ENCODE data around the gene FOXK2. TPM values are rescaled to one million over a fixed set of nuclear protein-coding genes. Genes with fewer than 3 reads are reported as not detected.

FOXK2 gene
- total RNA-seq, 1 donor from 2014 or later, result 76.6 TPM

DNA sequence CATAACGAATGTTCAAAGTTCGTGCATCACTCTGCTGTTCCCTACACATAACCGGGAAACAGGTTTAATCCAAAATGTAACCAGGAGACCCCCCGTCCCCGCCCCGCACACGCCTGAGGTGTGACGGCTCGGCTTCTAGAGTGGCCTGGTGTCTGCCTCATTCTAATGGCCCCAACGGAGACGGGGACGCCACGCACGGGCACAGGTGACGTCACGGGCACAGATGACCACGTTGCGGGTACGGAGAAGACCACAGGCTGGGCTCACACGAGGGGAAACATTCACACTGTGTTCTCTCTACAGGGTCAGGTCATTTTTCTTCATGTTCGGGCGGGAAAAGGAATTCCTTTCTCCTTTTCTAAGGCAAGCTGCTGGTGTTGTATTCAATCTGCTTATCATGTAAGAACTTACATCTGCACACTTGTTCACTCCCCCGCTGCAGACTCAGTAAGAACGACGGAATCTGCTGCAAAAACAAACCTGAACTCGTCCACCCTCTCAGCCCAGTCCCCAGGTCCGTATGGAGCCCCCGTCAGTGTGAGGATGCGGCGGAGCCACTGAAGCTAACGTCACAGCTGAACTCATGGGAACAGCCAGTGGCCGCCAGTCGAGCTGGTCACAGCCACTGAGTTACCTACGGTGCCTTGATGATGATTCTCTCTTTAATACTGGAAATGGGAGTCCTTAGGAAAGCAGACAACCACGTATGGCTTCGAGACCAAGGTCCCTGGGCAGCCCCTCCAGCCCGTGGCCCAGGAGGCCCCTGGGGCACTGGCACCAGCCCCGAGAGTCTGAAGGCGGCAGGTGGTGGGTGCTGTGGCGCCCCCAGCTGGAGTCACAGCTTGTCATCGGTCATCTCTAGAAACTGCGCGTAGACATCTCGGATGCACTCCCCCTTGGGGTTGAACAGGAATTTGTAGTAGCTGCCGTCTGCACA lies 95.8 kb downstream of the FOXK2 start:
- no peak for DNase-seq (ENCODE audit: low spot score, unreplicated experiment)
- TF ChIP-seq, protein P1, sequence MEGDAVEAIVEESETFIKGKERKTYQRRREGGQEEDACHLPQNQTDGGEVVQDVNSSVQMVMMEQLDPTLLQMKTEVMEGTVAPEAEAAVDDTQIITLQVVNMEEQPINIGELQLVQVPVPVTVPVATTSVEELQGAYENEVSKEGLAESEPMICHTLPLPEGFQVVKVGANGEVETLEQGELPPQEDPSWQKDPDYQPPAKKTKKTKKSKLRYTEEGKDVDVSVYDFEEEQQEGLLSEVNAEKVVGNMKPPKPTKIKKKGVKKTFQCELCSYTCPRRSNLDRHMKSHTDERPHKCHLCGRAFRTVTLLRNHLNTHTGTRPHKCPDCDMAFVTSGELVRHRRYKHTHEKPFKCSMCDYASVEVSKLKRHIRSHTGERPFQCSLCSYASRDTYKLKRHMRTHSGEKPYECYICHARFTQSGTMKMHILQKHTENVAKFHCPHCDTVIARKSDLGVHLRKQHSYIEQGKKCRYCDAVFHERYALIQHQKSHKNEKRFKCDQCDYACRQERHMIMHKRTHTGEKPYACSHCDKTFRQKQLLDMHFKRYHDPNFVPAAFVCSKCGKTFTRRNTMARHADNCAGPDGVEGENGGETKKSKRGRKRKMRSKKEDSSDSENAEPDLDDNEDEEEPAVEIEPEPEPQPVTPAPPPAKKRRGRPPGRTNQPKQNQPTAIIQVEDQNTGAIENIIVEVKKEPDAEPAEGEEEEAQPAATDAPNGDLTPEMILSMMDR (IDR thresholded peaks at IDR 0.05; ENCODE audit: unreplicated experiment), result peak; percentile 21
- H3K4me1 Mint-ChIP-seq (ENCODE audit: low read depth), result no peaks in the 10 kb centered on the region
- H3K4me3 Mint-ChIP-seq (ENCODE audit: low read depth), result no peak overlapping the region
- no peaks in the 10 kb centered on the region for H3K27me3 Mint-ChIP-seq
- H3K27ac Mint-ChIP-seq, result no peak overlapping the region
- no peaks in the 10 kb centered on the region for H3K9me3 Mint-ChIP-seq (ENCODE audit: low read depth)
- peaks cover 34% of the 10 kb centered on the region for H3K36me3 Mint-ChIP-seq (ENCODE audit: insufficient read depth)

DNA sequence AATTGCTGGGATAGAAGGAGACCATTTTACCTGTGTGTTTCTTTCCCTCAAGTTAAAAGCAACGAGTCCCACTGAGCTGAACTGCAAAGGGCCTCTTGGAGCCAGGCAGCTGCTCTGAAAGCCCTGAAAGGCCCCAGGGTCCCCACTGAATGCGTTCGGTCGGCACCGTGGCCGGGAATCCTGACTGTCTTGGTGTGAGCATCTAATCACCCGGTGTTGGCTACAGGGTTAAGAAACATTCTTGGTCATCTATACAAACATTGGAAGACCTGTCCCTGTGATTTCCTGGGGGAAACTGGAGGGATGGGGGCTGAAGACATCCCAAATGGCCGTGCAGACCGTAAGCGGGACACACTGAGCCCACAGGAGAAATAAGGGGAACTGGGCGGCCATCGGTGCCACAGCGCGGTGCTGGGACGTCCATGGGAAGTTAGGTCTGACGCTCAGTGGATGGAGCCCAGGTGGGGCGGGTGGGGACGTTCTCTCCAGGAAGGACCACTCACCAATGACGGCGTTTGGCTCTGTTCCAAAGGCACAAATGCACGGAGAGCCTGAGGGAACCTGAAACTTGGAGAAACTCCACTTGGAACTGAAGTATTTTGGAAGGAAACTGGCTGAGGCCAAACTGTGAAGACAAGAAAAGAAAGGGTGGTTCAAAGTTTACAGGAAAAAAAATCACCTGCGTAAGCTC lies 96.6 kb downstream of the FOXK2 start:
- H3K9me3 Mint-ChIP-seq (ENCODE audit: low read depth), result no peaks in the 10 kb centered on the region
- no peak overlapping the region for H3K27ac Mint-ChIP-seq
- TF ChIP-seq, protein P1 (IDR thresholded peaks at IDR 0.05; ENCODE audit: unreplicated experiment), result no peak
- peaks cover 37% of the 10 kb centered on the region for H3K36me3 Mint-ChIP-seq (ENCODE audit: insufficient read depth)
- H3K4me3 Mint-ChIP-seq (ENCODE audit: low read depth), result no peak overlapping the region
- no peaks in the 10 kb centered on the region for H3K4me1 Mint-ChIP-seq (ENCODE audit: low read depth)
- no peaks in the 10 kb centered on the region for H3K27me3 Mint-ChIP-seq
- no peak for DNase-seq (ENCODE audit: low spot score, unreplicated experiment)

DNA sequence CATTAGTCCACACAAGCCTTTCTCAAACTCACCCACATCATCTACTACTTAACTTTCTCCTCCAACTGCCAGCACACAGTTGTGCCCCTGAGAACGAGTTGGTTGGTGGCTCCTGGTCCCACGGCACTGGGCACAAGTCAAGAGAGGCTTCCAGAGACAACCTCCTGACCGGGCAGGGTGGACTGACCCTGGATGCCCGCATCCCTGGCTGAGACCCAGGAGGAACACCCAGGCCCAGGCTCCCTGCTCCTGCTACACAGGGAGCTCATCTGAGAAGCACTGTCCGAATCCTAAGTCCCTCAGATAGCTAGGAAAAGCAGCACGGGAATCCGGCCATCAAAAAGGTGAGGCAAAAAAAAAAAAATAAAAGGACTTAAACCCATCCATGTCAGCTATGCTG lies 99.7 kb downstream of the FOXK2 start:
- no peak overlapping the region for H3K27ac Mint-ChIP-seq
- H3K4me1 Mint-ChIP-seq (ENCODE audit: low read depth), result no peaks in the 10 kb centered on the region
- no peaks in the 10 kb centered on the region for H3K9me3 Mint-ChIP-seq (ENCODE audit: low read depth)
- no peak overlapping the region for H3K4me3 Mint-ChIP-seq (ENCODE audit: low read depth)
- TF ChIP-seq, protein P1 (IDR thresholded peaks at IDR 0.05; ENCODE audit: unreplicated experiment), result no peak
- H3K27me3 Mint-ChIP-seq, result no peaks in the 10 kb centered on the region
- no peak for DNase-seq (ENCODE audit: low spot score, unreplicated experiment)
- H3K36me3 Mint-ChIP-seq (ENCODE audit: insufficient read depth), result peaks cover 32% of the 10 kb centered on the region

DNA sequence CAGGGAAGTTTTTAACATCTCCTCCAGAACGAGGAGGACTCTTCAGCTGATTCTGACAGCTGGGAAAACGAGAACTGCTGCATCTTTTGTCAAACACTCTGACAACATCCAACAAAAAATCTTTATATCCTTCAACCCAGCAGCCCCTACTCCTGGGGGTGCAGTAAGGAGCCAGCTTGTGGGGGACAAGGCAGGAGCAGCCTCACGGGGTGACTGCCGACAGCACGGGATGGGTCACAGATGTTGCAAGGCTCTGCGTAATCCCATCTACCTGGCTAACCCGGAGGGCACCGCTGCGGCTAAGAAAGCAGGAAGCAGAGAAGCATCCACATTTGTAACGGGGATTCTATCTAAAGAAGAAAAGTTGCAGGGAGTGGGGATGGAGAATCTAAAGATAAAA lies 100.1 kb downstream of the FOXK2 start:
- H3K36me3 Mint-ChIP-seq (ENCODE audit: insufficient read depth), result peaks cover 30% of the 10 kb centered on the region
- no peak for DNase-seq (ENCODE audit: low spot score, unreplicated experiment)
- H3K4me3 Mint-ChIP-seq (ENCODE audit: low read depth), result no peak overlapping the region
- H3K27me3 Mint-ChIP-seq, result no peaks in the 10 kb centered on the region
- H3K9me3 Mint-ChIP-seq (ENCODE audit: low read depth), result no peaks in the 10 kb centered on the region
- TF ChIP-seq, protein P1 (IDR thresholded peaks at IDR 0.05; ENCODE audit: unreplicated experiment), result no peak
- H3K4me1 Mint-ChIP-seq (ENCODE audit: low read depth), result no peaks in the 10 kb centered on the region
- H3K27ac Mint-ChIP-seq, result no peak overlapping the region

DNA sequence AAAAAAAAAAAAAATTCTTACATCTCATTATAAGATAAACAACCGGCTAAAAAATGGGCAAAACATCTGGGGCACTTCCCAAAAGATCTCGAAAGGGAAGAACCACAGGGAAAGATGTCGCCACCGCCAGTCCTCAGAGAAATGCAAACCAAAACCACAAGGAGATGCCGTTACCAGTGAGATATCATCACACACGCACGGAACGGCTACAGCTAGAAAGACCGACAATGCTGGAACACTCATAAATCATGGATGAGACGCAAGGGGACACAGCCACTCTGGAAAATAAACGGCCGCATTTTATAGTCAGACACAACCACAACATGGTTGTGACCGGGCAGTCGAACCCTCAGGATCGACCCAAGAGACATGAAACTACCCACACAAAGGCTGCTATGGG lies 104.2 kb downstream of the FOXK2 start:
- Mint-ChIP-seq H3K27me3 (no peaks in the 10 kb centered on the region), H3K4me1 (ENCODE audit: low read depth) (no peaks in the 10 kb centered on the region), H3K36me3 (ENCODE audit: insufficient read depth) (peaks cover 34% of the 10 kb centered on the region), H3K4me3 (ENCODE audit: low read depth) (no peak overlapping the region), H3K9me3 (ENCODE audit: low read depth) (no peaks in the 10 kb centered on the region), H3K27ac (no peak overlapping the region)
- TF ChIP-seq, protein P1 (IDR thresholded peaks at IDR 0.05; ENCODE audit: unreplicated experiment), result no peak
- no peak for DNase-seq (ENCODE audit: low spot score, unreplicated experiment)
